NCI-H526 treated with DMSO at 0.1 percent for 48 hours (cell line): Measurements from ENCODE around the gene APEH.

Experiments
- DNase-seq: peaks from one replicate; lab custom pipeline; 2025; lab: John Stamatoyannopoulos, UW

APEH gene

GRCh38 chr3:49673715-49674496, at the start of gene APEH:
TSS of gene APEH (plus strand) at chr3:49674351. CDS start at chr3:49674402, 51 bp downstream.
- no peak for DNase-seq

GRCh38 chr3:49625071-49625470, 49.1 kb upstream of the APEH start:
- no peak for DNase-seq

- no peak for DNase-seq
These were observed 48.0 kb upstream of the APEH start for GRCh38 chr3:49626101-49626581.

GRCh38 chr3:49626796-49627195, 47.4 kb upstream of the APEH start:
- DNase-seq: no peak

- DNase-seq: no peak
These were observed 46.5 kb upstream of the APEH start for GRCh38 chr3:49627634-49628033.

- DNase-seq: no peak
These were observed 45.9 kb upstream of the APEH start for GRCh38 chr3:49628249-49628648.

- no peak for DNase-seq
These were observed 44.7 kb upstream of the APEH start for GRCh38 chr3:49629451-49629850.

- no peak for DNase-seq
These were observed 44.3 kb upstream of the APEH start for GRCh38 chr3:49629866-49630265.

- no peak for DNase-seq
These were observed 43.4 kb upstream of the APEH start for GRCh38 chr3:49630784-49631183.

GRCh38 chr3:49634736-49635135, 39.4 kb upstream of the APEH start:
- DNase-seq: no peak

- no peak for DNase-seq
These were observed 37.1 kb upstream of the APEH start for GRCh38 chr3:49636883-49637609.

GRCh38 chr3:49638445-49638844, 35.7 kb upstream of the APEH start:
- no peak for DNase-seq

- no peak for DNase-seq
These were observed 34.6 kb upstream of the APEH start for GRCh38 chr3:49639551-49639950.

- DNase-seq: no peak
These were observed 32.9 kb upstream of the APEH start for GRCh38 chr3:49641292-49641691.

GRCh38 chr3:49641921-49642707, 32.0 kb upstream of the APEH start:
- DNase-seq: no peak

- DNase-seq: no peak
These were observed 31.4 kb upstream of the APEH start for GRCh38 chr3:49642708-49643145.

GRCh38 chr3:49644684-49645083, 29.5 kb upstream of the APEH start:
- DNase-seq: no peak

GRCh38 chr3:49646236-49646635, 27.9 kb upstream of the APEH start:
- no peak for DNase-seq

- DNase-seq: no peak
These were observed 26.4 kb upstream of the APEH start for GRCh38 chr3:49647741-49648140.

- DNase-seq: no peak
These were observed 25.7 kb upstream of the APEH start for GRCh38 chr3:49648354-49649019.

GRCh38 chr3:49649576-49649975, 24.6 kb upstream of the APEH start:
- DNase-seq: no peak

- DNase-seq: no peak
These were observed 24.0 kb upstream of the APEH start for GRCh38 chr3:49650177-49650576.
